ENCODE data around the gene AEBP2. TPM values are rescaled to one million over a fixed set of nuclear protein-coding genes. Genes with fewer than 3 reads are reported as not detected.
"Not testable (repeated sequence)": the region's sequence is repeated elsewhere in the genome, so short reads cannot be mapped to it uniquely, and the experiment has no call there.

The AEBP2 gene
- total RNA-seq: 15.6 TPM

GRCh38 chr12:19439059-19440018 lies at the start of gene AEBP2:
AEBP2 (plus strand) TSS chr12:19439492; CDS start chr12:19439700, 208 bp downstream.
- DNase-seq (ENCODE audit: low read depth in 2 of 3, low spot score in 2 of 3): peak; percentile 95 to 98 (median 96)

DNA sequence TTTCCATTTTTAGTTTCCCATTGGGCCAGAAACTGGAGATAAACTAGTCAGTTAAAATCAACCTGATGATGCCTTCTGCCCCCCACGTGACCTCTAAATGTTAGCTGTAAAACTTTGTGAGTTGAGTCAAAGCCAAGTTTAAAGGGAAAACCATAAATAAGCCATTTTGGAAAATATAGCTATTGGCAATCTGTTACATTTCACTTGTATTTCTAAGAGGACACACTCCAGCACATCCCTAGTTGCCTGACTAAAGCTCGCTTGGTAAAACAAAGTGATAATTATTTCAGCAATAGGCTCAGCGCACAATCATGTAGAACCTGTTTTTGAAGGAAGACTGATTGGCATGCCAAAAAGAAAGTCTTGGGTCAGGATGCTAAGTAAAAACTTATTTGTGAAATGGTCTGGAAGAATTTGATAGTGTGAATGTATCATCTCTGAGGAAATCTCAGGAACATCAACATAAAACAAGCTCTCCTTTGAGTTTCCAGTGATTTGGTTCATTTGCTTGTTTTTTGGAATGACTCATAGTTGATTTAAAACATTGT lies 49.2 kb upstream of the AEBP2 start:
- DNase-seq (ENCODE audit: low read depth in 2 of 3, low spot score in 2 of 3): no peak

DNA sequence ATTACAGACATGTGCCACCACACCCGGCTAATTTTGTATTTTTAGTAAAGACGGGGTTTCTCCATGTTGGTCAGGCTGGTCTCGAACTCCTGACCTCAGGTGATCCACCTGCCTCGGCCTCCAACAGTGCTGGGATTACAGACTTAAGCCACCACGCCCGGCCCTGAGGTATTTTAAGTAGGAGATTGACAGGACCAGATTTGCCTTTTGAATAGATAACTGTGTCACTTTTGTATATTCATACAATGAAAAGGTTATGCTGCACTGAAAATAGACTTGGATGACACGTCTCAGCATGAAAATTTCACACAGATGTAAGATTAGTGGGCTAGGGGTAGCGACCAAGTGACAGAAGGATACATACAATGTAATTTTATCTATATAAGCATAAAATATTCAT lies 46.6 kb upstream of the AEBP2 start:
- DNase-seq (ENCODE audit: low read depth in 2 of 3, low spot score in 2 of 3): not testable (repeated sequence)

- no peak for DNase-seq (ENCODE audit: low read depth in 2 of 3, low spot score in 2 of 3)
Measured at GRCh38 chr12:19394385-19394784, 44.9 kb upstream of the AEBP2 start.

- no peak for DNase-seq (ENCODE audit: low read depth in 2 of 3, low spot score in 2 of 3)
Measured at GRCh38 chr12:19397534-19397933, 41.8 kb upstream of the AEBP2 start.

DNA sequence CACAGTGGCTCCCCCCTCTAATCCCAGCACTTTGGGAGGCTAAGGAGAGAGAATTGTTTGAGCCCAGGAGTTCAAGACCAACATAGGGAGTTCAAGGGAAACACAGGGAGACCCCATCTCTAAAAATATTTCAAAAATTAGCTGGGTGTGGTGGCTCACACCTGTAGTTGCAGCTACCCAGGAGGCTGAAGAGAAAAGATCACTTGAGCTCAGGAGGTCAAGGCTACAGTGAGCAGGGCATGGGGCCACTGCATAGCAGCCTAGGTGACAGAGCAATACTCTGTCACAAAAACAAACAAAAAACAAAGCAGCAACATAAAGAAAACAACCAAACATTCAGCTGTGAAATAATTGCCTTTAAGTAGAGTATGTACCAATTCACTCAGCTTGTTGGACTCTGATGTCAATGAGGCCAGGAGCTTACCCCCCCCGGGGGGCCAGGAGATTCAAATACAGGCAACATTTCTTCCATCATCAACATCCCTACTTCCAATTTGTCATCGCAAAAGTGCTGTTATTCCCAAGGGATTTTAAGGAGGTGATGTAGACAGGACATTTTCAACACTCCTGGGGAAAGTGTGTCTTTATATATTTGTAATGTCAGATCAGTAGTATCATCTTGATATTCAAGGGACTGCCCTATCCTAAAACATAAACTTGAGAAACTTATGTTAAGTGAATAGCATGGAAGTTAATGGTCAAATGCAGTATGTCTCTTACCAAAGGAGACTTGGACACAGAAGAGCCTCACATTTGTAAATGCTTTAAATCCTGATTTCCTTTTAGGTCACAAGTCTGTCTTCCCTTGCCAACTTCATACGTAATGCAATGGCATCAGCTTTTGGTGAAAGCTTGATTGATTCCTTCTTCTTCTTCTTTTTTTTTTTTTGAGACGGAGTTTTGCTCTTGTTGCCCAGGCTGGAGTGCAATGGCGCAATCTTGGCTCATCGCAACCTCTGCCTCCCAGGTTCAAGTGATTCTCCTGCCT lies 40.6 kb upstream of the AEBP2 start:
- no peak for DNase-seq (ENCODE audit: low read depth in 2 of 3, low spot score in 2 of 3)

DNA sequence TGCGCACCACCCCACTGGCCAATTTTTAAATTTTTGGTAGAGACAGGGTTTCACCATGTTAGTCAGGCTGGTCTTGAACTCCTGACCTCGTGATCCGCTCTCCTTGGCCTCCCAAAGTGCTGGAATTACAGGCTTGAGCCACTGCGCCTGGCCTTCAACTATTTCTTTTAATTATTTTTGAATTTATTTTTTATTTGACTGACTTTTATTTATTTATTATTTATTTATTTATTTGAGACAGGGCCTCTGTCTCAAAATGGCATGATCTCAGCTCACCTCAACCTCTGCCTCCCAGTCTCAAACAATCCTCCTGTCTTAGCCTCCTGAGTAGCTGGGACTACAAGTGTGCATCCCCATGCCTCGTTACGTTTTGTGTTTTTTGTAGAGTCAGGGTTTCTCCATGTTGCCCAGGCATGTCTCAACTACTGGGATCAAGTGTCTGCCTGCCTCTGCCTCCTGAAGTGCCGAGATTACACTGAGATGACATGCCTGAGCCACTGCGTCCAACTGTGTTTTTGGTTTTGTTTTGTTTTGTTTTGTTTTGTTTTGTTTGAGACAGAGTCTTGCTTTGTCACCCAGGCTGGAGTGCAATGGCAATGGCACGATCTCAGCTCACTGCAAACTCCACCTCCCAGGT lies 38.5 kb upstream of the AEBP2 start:
- not testable (repeated sequence) for DNase-seq (ENCODE audit: low read depth in 2 of 3, low spot score in 2 of 3)

DNA sequence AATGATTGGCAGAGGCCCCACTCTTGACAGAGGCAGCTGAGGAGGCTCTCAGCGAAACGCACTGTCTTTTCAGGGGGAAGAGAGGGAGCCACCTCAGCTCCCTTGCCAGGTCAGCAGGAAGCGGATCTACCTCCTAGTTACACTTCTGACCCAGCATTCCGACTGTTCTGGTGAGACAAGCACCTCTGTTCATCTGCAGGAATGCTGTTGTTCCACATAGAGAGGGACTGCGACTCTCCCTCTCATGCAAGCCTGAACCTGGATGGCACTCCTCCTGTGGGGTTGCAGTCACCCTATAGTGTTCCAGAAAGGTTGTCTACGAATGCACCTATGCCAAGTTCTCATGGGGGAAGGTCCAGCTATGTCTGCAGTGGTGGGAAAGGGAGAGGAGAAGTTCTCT lies 37.1 kb upstream of the AEBP2 start:
- DNase-seq (ENCODE audit: low read depth in 2 of 3, low spot score in 2 of 3): no peak

GRCh38 chr12:19402743-19403431 lies 36.4 kb upstream of the AEBP2 start:
- DNase-seq (ENCODE audit: low read depth in 2 of 3, low spot score in 2 of 3): no peak

DNA sequence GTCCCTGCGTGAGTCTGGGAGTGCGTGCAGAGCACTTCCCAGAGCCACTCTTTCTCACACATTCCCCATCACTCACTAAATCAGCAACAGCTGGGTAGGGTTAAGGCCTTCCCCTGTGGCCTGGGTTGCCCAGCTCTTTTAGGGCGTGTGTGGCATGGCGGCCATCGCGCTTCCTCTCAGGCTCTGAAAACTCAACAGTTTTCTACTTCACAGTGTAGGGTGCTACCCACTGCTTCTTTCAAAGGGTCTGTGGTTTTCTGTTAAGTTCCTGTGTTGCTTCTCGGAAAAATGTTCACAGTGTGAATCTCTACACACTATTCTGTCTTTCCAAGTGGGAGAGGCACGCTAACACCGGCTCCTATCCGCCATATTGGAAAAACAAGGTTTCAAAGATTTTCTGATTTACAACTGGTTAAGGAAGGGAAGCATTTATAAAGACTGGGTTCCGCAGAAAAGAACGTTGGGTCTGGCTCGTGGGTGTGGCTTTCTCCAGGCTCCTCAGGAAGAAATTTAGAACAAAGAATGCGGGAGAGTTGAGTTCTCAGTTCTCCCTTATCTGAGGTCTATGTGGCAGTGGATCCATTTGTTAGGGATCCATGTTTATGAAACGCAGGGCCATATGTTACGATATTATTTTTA lies 34.9 kb upstream of the AEBP2 start:
- no peak for DNase-seq (ENCODE audit: low read depth in 2 of 3, low spot score in 2 of 3)

- no peak for DNase-seq (ENCODE audit: low read depth in 2 of 3, low spot score in 2 of 3)
Measured at GRCh38 chr12:19409376-19409775, 29.9 kb upstream of the AEBP2 start.

DNA sequence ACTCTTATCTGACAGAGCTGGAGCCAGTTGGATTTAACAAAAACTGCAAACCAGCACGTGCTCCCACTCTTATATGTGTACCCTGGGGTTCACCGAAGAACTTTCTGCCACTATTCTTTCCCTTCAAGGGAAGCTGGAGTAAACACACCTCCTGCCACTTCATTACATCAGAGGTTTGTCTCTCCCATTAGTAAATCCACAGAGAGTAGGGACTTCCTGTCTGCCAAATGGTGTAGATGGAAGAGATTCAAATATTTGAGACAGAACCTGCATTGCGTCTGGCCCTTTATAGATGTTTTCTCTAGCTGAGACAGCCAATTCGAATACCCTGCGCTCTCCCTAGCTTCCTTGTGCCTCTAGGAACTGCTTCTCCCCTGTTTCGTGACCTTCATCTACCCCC lies 29.1 kb upstream of the AEBP2 start:
- DNase-seq (ENCODE audit: low read depth in 2 of 3, low spot score in 2 of 3): no peak

DNA sequence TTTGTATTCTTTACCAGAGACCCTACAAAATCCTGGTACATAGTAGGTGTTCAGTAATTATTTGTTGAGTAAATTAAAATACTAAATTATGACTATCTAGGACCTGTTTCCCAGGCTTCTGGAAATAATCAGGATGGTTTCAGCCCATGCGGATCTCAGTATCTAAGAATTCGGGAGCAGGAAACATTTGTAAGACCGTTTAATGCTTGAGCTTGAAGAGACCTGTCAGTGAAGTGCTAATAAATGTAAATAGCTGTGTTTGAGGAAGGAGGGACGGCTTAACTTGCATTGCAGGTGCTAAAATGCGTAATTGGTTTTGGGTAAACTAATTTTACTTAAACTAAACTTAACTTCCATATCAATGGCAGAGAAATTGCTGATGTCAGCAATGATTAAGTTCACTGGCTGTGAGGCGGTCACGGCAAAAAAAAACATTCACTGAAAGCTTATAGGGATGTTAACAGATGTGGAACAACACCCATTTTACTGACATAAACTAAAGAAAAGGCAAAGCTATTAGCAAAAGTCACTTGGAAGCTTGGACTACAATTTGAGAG lies 28.6 kb upstream of the AEBP2 start:
- DNase-seq (ENCODE audit: low read depth in 2 of 3, low spot score in 2 of 3): no peak

DNA sequence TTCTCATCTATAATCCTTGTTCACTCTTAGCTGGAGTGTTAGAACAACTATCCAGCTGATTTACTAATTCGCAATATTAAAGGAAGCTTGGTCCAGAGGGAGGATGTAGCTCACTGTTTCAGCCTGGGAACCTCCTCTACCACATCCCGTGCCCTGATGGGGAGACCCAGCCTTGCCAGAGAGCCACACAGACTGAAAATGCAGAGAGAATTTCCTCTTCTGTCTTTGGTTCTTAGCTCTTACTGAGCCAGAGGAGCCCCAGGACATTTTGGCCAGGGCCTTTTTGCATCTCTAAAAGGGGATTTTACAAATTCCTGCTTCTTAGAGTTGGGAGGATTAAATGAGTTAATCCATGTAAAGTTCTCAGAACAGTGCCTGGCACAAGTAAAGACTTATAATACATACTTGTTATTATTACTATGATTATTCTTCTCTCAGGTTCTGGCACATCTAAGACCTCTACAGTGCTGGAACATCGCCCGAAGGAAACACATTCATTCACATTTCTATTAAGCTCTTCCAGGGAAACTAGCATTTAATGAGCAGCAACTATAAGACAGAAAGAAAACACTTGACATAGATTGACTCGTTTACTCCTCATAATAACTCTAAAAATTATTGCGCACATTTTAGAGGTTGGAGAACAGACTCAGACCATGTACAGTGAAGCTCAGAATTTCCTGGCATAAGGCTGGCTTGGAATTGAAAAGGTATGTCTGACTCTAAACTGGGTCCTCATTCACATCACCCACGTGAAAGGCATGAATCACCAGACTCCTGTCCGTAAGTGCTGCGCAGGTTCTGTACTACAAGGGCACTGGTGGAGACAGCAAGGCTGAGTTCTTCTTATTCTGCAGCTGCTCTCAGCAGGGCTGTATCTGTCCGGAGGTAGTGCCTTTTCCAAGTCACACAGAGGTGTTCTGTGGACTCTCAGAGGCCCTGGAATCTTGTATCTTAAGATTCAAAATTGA lies 27.8 kb upstream of the AEBP2 start:
- DNase-seq (ENCODE audit: low read depth in 2 of 3, low spot score in 2 of 3): no peak

DNA sequence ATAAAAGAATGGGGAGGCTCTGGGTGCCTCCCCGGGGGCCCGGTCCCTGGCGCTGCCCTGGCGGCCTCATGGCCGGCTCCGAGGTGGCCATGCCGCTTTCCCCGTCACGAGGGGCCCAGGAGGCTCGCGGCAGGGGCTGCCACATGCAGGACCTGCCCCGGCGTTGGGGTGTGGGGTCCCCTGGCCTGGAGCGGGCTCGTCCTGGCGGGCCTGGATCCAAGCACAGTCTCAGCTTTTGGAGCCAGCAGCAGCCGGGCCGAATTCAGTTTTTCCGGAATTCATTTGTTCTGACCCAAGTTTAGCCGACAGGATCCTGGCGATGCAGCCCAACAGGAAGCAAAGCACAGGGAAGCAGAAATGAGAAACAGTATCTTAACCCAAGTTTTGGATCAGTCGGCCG lies 26.4 kb upstream of the AEBP2 start:
- no peak for DNase-seq (ENCODE audit: low read depth in 2 of 3, low spot score in 2 of 3)

DNA sequence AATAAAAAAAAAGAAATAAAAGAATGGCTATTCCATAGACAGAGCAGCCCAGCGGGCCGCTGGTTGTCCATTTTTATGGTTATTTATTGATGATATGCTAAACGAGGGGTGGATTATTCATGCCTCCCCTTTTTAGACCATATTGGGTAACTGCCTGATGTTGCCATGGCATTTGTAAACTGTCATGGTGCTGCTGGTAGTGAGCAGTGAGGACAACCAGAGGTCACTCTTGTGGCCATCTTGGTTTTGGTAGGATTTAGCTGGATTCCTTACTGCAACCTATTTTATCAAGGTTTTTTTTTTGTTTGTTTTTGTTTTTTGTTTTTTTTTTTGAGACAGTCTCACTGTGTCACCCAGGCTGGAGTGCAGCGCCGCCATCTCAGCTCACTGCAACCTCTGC lies 25.7 kb upstream of the AEBP2 start:
- DNase-seq (ENCODE audit: low read depth in 2 of 3, low spot score in 2 of 3): not testable (repeated sequence)

GRCh38 chr12:19415563-19415962 lies 23.7 kb upstream of the AEBP2 start:
- no peak for DNase-seq (ENCODE audit: low read depth in 2 of 3, low spot score in 2 of 3)

- DNase-seq (ENCODE audit: low read depth in 2 of 3, low spot score in 2 of 3): no peak
Measured at GRCh38 chr12:19419086-19419485, 20.2 kb upstream of the AEBP2 start.
